CD4-positive, CD25-positive, alpha-beta regulatory T cell (primary cell): ENCODE results near the gene SLC12A7. TPM values are rescaled to one million over a fixed set of nuclear protein-coding genes. Genes with fewer than 3 reads are reported as not detected.

Source experiments
- ATAC-seq, 2 donors: fragments of 150-1000 bp; cut with Tn5 transposase; one replicate each; pipeline ENCODE4 v1.10.0; 2021; ENCODE audit warnings: low read depth in 2 of 2, moderate number of reproducible peaks in 2 of 2, moderate library complexity in 1 of 2
- DNase-seq, 3 donors: peaks; one replicate each; pipeline versions ENCODE4 v3.0.0 to v3.0.0-alpha.2; 2012 to 2022; ENCODE audit warnings: mixed read lengths in 1 of 3
- H3K27ac ChIP-seq: one replicate; pipeline ENCODE4 v1.7.0; 2013; ENCODE audit warnings: mild to moderate bottlenecking, low read length; ENCODE audit not compliant: insufficient read depth, poor library complexity, severe bottlenecking
- H3K27me3 ChIP-seq: one replicate; pipeline ENCODE4 v1.7.0; 2013; ENCODE audit warnings: low read length; ENCODE audit not compliant: control insufficient read depth, insufficient read depth
- H3K36me3 ChIP-seq: one replicate; pipeline ENCODE4 v1.7.0; 2013; ENCODE audit warnings: mild to moderate bottlenecking, low read length, moderate library complexity; ENCODE audit not compliant: control insufficient read depth, insufficient read depth
- H3K4me1 ChIP-seq: 2 replicates; pipeline ENCODE4 v1.7.0; 2013; ENCODE audit warnings: mild to moderate bottlenecking, low read length; ENCODE audit not compliant: insufficient read depth, control insufficient read depth, poor library complexity, severe bottlenecking
- H3K4me3 ChIP-seq: one replicate; pipeline ENCODE4 v1.7.0; 2013; ENCODE audit warnings: low read depth, mild to moderate bottlenecking, low read length, moderate library complexity
- H3K9me3 ChIP-seq, 2 experiments: 1 replicate in 1 of 2; 2 replicates in 1 of 2; pipeline ENCODE4 v1.7.0; 2013; ENCODE audit warnings: low read length in 2 of 2, mild to moderate bottlenecking in 1 of 2, moderate library complexity in 1 of 2; ENCODE audit not compliant: control insufficient read depth in 2 of 2
- H3K27ac Mint-ChIP-seq, 3 donors: one replicate each; pipeline ENCODE4 v1.8.0; 2020 to 2022; ENCODE audit warnings: mild to moderate bottlenecking in 3 of 3, mixed read lengths in 3 of 3, moderate library complexity in 2 of 3
- H3K27me3 Mint-ChIP-seq: one replicate; pipeline ENCODE4 v1.8.0; 2022; ENCODE audit warnings: mild to moderate bottlenecking, mixed read lengths
- H3K36me3 Mint-ChIP-seq: one replicate; pipeline ENCODE4 v1.8.0; 2020; ENCODE audit warnings: mixed read lengths
- H3K4me1 Mint-ChIP-seq, 4 donors: one replicate each; pipeline ENCODE4 v1.8.0; 2020 to 2022; ENCODE audit warnings: mixed read lengths in 4 of 4, mild to moderate bottlenecking in 1 of 4
- H3K4me3 Mint-ChIP-seq, 4 donors: one replicate each; pipeline ENCODE4 v1.8.0; 2020 to 2022; ENCODE audit warnings: mild to moderate bottlenecking in 4 of 4, mixed read lengths in 4 of 4, moderate library complexity in 3 of 4
- H3K9me3 Mint-ChIP-seq, 7 donors: one replicate each; pipeline ENCODE4 v1.8.0; 2020 to 2022; ENCODE audit warnings: mixed read lengths in 7 of 7, mild to moderate bottlenecking in 3 of 7, moderate library complexity in 2 of 7
- polyA plus RNA-seq, 4 donors: library from polyadenylated mRNA; unstranded; fragments of 300-500 nt; fragmentation: Illumina TruSeq; gene quantifications; one replicate each; pipeline ENCODE4 v1.2.3, GENCODE V29; 2021
- total RNA-seq: library from RNA; stranded (reverse); gene quantifications from one replicate; pipeline ENCODE4 v1.2.3, GENCODE V29; 2022

SLC12A7 gene
- total and polyA plus RNA-seq, 5 donors from 2014 or later: 2.2 to 16.0 (median 7.0) TPM

GRCh38 chr5:1156033-1156753, 44.3 kb upstream of the SLC12A7 start:
- H3K9me3 Mint-ChIP-seq: peaks cover 0 to 11% (median 5%) of the 10 kb centered on the region in 7 donors
- DNase-seq (no peak), ATAC-seq (no peak)
- Histone ChIP-seq H3K4me1 (peaks cover 11% of the 10 kb centered on the region), H3K36me3 (no peaks in the 10 kb centered on the region), H3K27me3 (peaks cover 14% of the 10 kb centered on the region), H3K9me3 (peaks cover 0 to 4% of the 10 kb centered on the region in 2 experiments), H3K27ac (no peak overlapping the region), H3K4me3 (no peak overlapping the region)
- peaks cover 0 to 17% (median 3%) of the 10 kb centered on the region in 4 donors for H3K4me1 Mint-ChIP-seq
- H3K4me3 Mint-ChIP-seq: no peak overlapping the region
- H3K36me3 Mint-ChIP-seq: peaks cover 7% of the 10 kb centered on the region
- no peak overlapping the region for H3K27ac Mint-ChIP-seq
- peaks cover 54% of the 10 kb centered on the region for H3K27me3 Mint-ChIP-seq

DNA sequence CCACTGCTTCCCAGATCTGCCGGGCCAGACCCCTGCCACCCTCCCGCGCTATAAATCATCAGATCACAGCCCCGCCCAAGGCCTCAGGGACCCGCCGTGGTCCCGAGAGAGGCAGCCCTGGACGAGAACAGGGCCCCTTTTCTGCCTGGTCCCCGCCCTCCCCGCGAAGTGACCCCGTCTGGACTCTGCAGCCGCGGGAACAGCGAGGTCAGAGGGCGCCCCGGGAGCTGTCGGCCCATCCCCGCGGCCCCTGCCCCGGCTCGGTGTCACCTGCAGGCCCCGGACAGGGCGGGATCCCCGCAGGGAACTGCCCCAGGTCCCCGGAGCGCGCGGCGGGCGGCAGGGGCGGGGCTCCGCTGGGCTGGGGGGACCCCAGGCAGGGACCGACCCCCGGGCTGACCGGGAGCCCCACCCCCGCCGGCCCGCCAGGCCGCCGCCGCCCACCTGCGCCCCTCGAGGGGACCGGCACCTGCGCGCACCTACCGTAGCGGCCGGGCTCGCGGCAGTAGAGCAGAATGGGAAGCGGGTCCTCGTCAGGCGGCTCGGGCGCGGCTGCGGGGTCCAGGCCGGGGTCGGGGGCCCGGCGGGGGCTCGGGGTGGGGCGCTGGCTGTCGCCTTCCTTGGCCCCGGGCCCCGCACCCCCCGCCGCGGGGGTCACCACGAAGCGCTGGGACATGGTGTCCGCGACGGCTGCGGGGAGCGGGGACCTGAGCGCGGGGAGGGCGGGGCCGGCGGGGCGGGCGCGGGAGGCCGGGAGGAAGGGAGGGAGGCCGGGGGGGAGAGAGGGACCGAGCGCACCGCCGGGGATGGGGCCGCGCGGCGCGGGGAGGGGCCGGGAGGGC, 43.5 kb upstream of the SLC12A7 start:
- Histone ChIP-seq H3K27ac (no peak overlapping the region), H3K9me3 (peaks cover 0 to 4% of the 10 kb centered on the region in 2 experiments), H3K36me3 (no peaks in the 10 kb centered on the region), H3K4me1 (peaks cover 11% of the 10 kb centered on the region), H3K27me3 (peaks cover 14% of the 10 kb centered on the region), H3K4me3 (no peak overlapping the region)
- DNase-seq (no peak), ATAC-seq (no peak)
- H3K4me1 Mint-ChIP-seq: peaks cover 0 to 19% (median 3%) of the 10 kb centered on the region in 4 donors
- H3K27ac Mint-ChIP-seq: no peak overlapping the region
- peaks cover 7% of the 10 kb centered on the region for H3K36me3 Mint-ChIP-seq
- peaks cover 0 to 11% (median 5%) of the 10 kb centered on the region in 7 donors for H3K9me3 Mint-ChIP-seq
- peak overlapping the region in 1 of 4 donors; percentile 48 for H3K4me3 Mint-ChIP-seq
- H3K27me3 Mint-ChIP-seq: peaks cover 54% of the 10 kb centered on the region

DNA sequence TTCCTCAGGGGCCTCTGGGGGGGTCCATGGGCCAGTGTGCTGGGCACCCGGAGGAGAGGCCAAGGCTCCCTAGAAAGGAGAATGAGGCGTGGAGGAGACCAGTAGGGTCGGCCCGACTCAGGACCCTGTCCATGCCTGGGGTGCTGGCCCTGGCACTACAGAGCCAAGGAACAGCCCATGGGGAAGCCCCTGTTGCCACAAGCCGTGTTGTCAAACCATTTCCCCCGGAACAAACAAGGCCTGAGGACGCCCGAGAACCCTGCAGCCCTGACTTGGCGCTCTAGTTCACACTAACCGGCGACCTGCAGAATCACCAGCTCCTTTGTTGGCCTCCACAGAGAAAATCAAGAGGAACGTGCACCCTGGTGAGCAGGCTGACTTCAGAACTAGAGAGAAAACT, 41.6 kb upstream of the SLC12A7 start:
- peaks cover 43% of the 10 kb centered on the region for H3K27me3 Mint-ChIP-seq

GRCh38 chr5:1152771-1153282, 41.0 kb upstream of the SLC12A7 start:
- H3K9me3 ChIP-seq: peaks cover 0 to 4% of the 10 kb centered on the region in 2 experiments

More for the DNA sequence above, 41.6 kb upstream of the SLC12A7 start:
- peaks cover 14% of the 10 kb centered on the region for H3K27me3 ChIP-seq
- H3K4me1 Mint-ChIP-seq: peaks cover 0 to 19% (median 3%) of the 10 kb centered on the region in 4 donors
- no peak overlapping the region for H3K4me3 Mint-ChIP-seq
- peaks cover 0 to 4% of the 10 kb centered on the region in 2 experiments for H3K9me3 ChIP-seq
- H3K4me3 ChIP-seq: no peak overlapping the region
- peaks cover 7% of the 10 kb centered on the region for H3K36me3 Mint-ChIP-seq
- ATAC-seq (no peak), DNase-seq (no peak)
- peaks cover 11% of the 10 kb centered on the region for H3K4me1 ChIP-seq
- no peak overlapping the region for H3K27ac Mint-ChIP-seq
- H3K9me3 Mint-ChIP-seq: peaks cover 0 to 11% (median 5%) of the 10 kb centered on the region in 7 donors
- H3K36me3 ChIP-seq: no peaks in the 10 kb centered on the region
- H3K27ac ChIP-seq: no peak overlapping the region

GRCh38 chr5:1152156-1152555, 40.3 kb upstream of the SLC12A7 start:
- Mint-ChIP-seq H3K4me3 (no peak overlapping the region), H3K36me3 (no peaks in the 10 kb centered on the region), H3K9me3 (peaks cover 0 to 3% (median 0%) of the 10 kb centered on the region in 7 donors), H3K27ac (no peak overlapping the region), H3K4me1 (peaks cover 0 to 17% (median 3%) of the 10 kb centered on the region in 4 donors), H3K27me3 (peaks cover 30% of the 10 kb centered on the region)
- Histone ChIP-seq H3K27ac (no peak overlapping the region), H3K27me3 (peaks cover 10% of the 10 kb centered on the region), H3K36me3 (no peaks in the 10 kb centered on the region), H3K4me1 (peaks cover 11% of the 10 kb centered on the region), H3K4me3 (no peak overlapping the region), H3K9me3 (peaks cover 0 to 4% of the 10 kb centered on the region in 2 experiments)
- DNase-seq (peak in 1 of 3 donors; percentile 42), ATAC-seq (no peak)

More at GRCh38 chr5:1152771-1153282, 41.0 kb upstream of the SLC12A7 start:
- Mint-ChIP-seq H3K4me3 (no peak overlapping the region), H3K27me3 (peaks cover 37% of the 10 kb centered on the region), H3K9me3 (peaks cover 0 to 9% (median 3%) of the 10 kb centered on the region in 7 donors), H3K4me1 (peaks cover 0 to 19% (median 3%) of the 10 kb centered on the region in 4 donors), H3K27ac (no peak overlapping the region), H3K36me3 (peaks cover 5% of the 10 kb centered on the region)
- Histone ChIP-seq H3K4me1 (peaks cover 11% of the 10 kb centered on the region), H3K27ac (no peak overlapping the region), H3K4me3 (no peak overlapping the region), H3K36me3 (no peaks in the 10 kb centered on the region), H3K27me3 (peaks cover 14% of the 10 kb centered on the region)
- DNase-seq (no peak), ATAC-seq (no peak)

DNA sequence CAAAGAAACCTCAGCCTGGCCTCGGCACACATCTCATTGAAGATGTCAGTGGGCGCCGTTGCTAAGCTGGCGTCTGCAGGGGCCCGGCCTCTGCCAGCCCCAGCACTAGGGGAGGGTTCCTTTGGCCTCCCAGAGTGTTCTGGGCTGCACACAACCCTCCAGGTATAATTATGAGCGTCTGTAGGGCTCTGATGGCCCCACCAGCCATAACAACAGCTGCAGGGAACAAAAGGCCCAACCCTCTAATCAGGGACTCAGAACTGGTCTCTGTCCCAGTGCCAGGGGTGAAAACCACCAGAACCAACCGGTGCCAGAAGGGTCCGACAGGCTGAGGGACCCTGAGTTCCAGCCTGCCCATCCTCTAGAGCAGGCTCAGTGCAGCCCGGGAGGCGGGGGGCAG, 39.5 kb upstream of the SLC12A7 start:
- Histone ChIP-seq H3K27ac (no peak overlapping the region), H3K27me3 (peaks cover 4% of the 10 kb centered on the region), H3K4me3 (no peak overlapping the region), H3K4me1 (peaks cover 11% of the 10 kb centered on the region), H3K9me3 (no peaks in the 10 kb centered on the region), H3K36me3 (no peaks in the 10 kb centered on the region)
- Mint-ChIP-seq H3K4me3 (no peak overlapping the region), H3K4me1 (peaks cover 0 to 15% (median 3%) of the 10 kb centered on the region in 4 donors), H3K27ac (no peak overlapping the region), H3K36me3 (no peaks in the 10 kb centered on the region), H3K27me3 (peaks cover 22% of the 10 kb centered on the region), H3K9me3 (peaks cover 0 to 3% (median 0%) of the 10 kb centered on the region in 7 donors)
- ATAC-seq: no peak
- no peak for DNase-seq

- Histone ChIP-seq H3K9me3 (no peaks in the 10 kb centered on the region), H3K4me3 (no peak overlapping the region), H3K27me3 (peaks cover 4% of the 10 kb centered on the region), H3K27ac (no peak overlapping the region), H3K4me1 (peaks cover 11% of the 10 kb centered on the region), H3K36me3 (no peaks in the 10 kb centered on the region)
- Mint-ChIP-seq H3K27me3 (peaks cover 21% of the 10 kb centered on the region), H3K27ac (no peak overlapping the region), H3K36me3 (no peaks in the 10 kb centered on the region), H3K9me3 (peaks cover 0 to 3% (median 0%) of the 10 kb centered on the region in 7 donors), H3K4me1 (peaks cover 0 to 15% (median 3%) of the 10 kb centered on the region in 4 donors), H3K4me3 (no peak overlapping the region)
- ATAC-seq: no peak
- no peak for DNase-seq
Observed at GRCh38 chr5:1150866-1151265, 39.0 kb upstream of the SLC12A7 start.
